Natural killer cell treated with Interleukin-12 subunit alpha and Interleukin-12 subunit beta and Interleukin-15 and Interleukin-18, amount 100 ng/mL, for 72 hours (primary cell): Measurements from ENCODE around the gene CAPN5. TPM values are rescaled to one million over a fixed set of nuclear protein-coding genes. Genes with fewer than 3 reads are reported as not detected.

Source experiments
- ATAC-seq, 2 donors: fragments of 150-1000 bp; cut with Tn5 transposase in 1 of 2; sonication (Bioruptor Pico), chemical (Tn5 transposase) in 1 of 2; 2 replicates each; pipeline ENCODE4 v1.10.0; 2021
- DNase-seq: peaks from one replicate; pipeline ENCODE4 v3.0.0; 2022; ENCODE audit warnings: low spot score
- H3K27ac Mint-ChIP-seq, 2 donors: 1 replicate in 1 of 2; 2 replicates in 1 of 2; pipeline ENCODE4 v1.8.0; 2022; ENCODE audit warnings: mixed read lengths in 2 of 2, mild to moderate bottlenecking in 1 of 2, moderate library complexity in 1 of 2
- H3K27me3 Mint-ChIP-seq, 2 donors: 1 replicate in 1 of 2; 2 replicates in 1 of 2; pipeline ENCODE4 v1.8.0; 2022; ENCODE audit warnings: mixed read lengths in 2 of 2
- H3K36me3 Mint-ChIP-seq: one replicate; pipeline ENCODE4 v1.8.0; 2022; ENCODE audit warnings: mixed read lengths
- H3K4me1 Mint-ChIP-seq, 2 donors: 1 replicate in 1 of 2; 2 replicates in 1 of 2; pipeline ENCODE4 v1.8.0; 2022; ENCODE audit warnings: low read depth in 2 of 2, mixed read lengths in 2 of 2, mild to moderate bottlenecking in 1 of 2
- H3K4me3 Mint-ChIP-seq: one replicate; pipeline ENCODE4 v1.8.0; 2022; ENCODE audit warnings: mixed read lengths
- H3K9me3 Mint-ChIP-seq: 2 replicates; pipeline ENCODE4 v1.8.0; 2022; ENCODE audit warnings: mixed read lengths
- total RNA-seq, 2 donors: library from RNA; stranded (reverse); gene quantifications; one replicate each; pipeline ENCODE4 v1.2.3, GENCODE V29; 2022

CAPN5 gene
- total RNA-seq, 2 donors from 2014 or later: 2.5 to 2.7 TPM

DNA sequence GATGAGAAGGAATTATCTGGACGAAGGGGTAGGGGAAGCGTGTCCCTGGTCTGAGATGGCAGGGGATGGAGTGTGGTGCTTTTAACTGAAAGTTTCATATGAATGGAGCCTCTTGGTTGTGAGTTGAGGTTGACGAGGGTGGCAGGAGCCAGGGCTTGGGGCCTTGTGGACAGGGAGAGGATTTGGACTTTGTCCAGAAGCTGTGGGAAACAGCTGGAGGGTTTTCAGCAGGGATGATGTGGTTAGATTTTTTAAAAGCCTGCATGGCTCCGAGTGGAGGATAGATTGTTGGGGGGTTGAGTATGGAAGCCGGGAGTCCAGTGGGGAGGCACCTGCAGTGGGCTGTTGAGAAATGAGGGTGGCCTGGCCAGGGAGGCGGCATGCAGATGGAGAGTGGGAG is 86.1 kb downstream of the CAPN5 start:
- H3K27ac Mint-ChIP-seq: peak overlapping the region; percentile 39 to 67
- DNase-seq (no peak), ATAC-seq (no peak)
- peaks cover 40 to 44% of the 10 kb centered on the region in 2 donors for H3K4me1 Mint-ChIP-seq
- H3K9me3 Mint-ChIP-seq: no peaks in the 10 kb centered on the region
- peaks cover 0 to 15% of the 10 kb centered on the region in 2 donors for H3K27me3 Mint-ChIP-seq
- peak overlapping the region; percentile 73 for H3K4me3 Mint-ChIP-seq
- H3K36me3 Mint-ChIP-seq: no peaks in the 10 kb centered on the region

DNA sequence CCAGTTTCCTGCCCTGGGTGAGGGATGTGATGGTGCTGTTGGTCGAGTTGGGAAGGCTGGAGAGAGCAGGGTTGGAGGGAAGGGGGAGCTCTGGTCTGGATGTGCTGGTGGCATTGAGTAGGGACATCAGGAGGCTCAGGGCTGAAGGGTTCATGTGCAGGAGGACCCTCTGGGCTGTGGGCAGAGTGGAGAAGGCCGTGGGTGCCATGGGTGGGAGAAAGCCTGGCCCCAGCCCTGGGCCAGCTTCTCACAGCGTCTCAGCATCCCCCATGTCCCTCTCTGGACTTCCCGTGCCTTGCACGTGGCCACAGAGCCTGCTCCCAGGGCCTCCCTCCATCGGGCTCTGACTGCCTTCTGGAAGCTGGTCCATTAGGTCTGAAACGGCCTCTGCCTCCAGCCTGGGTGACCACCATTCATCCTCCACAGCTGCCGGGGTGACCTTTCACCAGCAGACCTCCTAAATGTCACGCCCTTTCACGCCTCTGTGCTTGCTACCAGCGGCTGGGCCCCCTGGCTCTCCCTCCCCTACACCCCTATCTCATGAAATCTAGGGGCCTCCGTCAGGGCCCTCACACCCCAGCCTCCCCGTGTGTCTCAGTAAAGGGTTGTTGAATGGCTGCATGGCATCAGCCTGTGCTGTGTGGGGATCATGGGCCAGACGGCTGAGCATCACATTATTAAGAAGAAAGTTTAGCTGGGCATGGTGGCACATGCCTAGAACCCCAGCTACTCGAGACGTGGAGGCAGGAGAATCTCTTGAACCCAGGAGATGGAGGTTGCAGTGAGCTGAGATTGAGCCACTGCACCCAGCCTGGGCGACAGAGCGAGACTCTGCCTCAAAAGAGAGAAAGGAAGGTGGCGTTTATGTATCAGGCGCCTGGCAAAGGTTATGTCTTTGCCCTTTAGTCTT is 86.8 kb downstream of the CAPN5 start:
- peaks cover 33 to 39% of the 10 kb centered on the region in 2 donors for H3K4me1 Mint-ChIP-seq
- no peaks in the 10 kb centered on the region for H3K9me3 Mint-ChIP-seq
- ATAC-seq (no peak), DNase-seq (no peak)
- peaks cover 0 to 11% of the 10 kb centered on the region in 2 donors for H3K27me3 Mint-ChIP-seq
- H3K4me3 Mint-ChIP-seq: peak overlapping the region; percentile 41
- H3K36me3 Mint-ChIP-seq: no peaks in the 10 kb centered on the region
- peak overlapping the region; percentile 43 to 67 for H3K27ac Mint-ChIP-seq

DNA sequence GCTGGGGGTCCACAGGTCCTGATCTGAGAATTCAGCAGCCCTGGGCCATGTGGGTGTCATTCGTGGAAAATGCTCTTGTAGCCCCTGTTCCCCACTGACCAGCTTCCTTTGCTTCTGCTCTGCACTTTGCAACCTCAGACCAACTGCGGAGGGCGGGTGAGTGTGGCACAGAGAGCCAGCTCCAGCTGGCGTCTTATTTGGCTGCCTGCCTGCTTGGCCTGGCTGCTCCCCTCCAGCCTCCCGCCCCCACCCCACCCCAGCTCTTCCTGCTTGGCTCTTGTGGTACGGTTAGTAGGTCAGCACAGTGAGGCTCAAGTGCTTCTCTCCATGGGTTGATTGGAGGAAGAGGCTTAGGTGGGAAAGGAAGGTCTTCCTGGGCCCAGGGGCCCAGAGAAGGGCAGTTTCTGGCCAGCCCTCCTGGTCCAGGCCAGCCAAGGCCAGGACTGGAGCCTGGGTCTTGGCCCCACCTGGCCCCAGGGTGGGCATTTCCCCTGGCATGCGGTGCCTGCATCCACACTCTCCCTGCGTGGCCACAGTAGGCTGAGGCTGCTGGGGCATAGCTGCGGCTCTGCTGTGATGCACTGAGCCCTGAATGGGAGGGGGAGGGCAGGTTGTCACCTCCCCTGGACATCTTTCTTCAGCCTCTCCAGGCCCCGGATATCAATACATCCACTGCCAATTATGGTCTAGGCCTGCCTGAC is 87.8 kb downstream of the CAPN5 start:
- DNase-seq (no peak), ATAC-seq (no peak)
- H3K9me3 Mint-ChIP-seq: no peaks in the 10 kb centered on the region
- H3K4me1 Mint-ChIP-seq: peaks cover 33 to 39% of the 10 kb centered on the region in 2 donors
- no peak overlapping the region for H3K27ac Mint-ChIP-seq
- H3K36me3 Mint-ChIP-seq: no peaks in the 10 kb centered on the region
- peaks cover 0 to 11% of the 10 kb centered on the region in 2 donors for H3K27me3 Mint-ChIP-seq
- H3K4me3 Mint-ChIP-seq: peak overlapping the region; percentile 42

DNA sequence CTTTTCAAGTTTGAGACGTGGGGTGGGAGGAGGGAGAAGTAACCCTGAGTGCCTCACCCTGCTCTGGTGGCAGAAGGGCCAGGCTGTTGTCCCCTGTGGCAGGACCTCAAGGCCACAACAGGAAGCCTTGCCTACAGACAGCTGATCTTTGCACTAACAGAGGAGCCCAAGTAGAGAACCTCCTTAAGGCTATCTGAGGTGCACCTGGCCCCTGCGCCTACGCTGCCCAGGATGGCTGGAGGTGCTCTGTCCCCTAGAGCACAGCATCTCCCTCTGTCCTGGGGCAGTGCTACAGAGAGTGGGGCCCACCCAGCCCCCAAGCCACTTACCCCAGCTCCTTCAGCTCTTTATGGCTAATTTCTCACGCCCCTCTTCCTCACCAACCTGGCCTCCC is 88.3 kb downstream of the CAPN5 start:
- Mint-ChIP-seq H3K9me3 (no peaks in the 10 kb centered on the region), H3K36me3 (no peaks in the 10 kb centered on the region), H3K27ac (peak overlapping the region in 1 of 2 donors; percentile 17), H3K27me3 (peaks cover 0 to 13% of the 10 kb centered on the region in 2 donors), H3K4me1 (peaks cover 33 to 39% of the 10 kb centered on the region in 2 donors), H3K4me3 (peak overlapping the region; percentile 42)
- ATAC-seq: peak in 1 of 2 donors; percentile 2
- no peak for DNase-seq

DNA sequence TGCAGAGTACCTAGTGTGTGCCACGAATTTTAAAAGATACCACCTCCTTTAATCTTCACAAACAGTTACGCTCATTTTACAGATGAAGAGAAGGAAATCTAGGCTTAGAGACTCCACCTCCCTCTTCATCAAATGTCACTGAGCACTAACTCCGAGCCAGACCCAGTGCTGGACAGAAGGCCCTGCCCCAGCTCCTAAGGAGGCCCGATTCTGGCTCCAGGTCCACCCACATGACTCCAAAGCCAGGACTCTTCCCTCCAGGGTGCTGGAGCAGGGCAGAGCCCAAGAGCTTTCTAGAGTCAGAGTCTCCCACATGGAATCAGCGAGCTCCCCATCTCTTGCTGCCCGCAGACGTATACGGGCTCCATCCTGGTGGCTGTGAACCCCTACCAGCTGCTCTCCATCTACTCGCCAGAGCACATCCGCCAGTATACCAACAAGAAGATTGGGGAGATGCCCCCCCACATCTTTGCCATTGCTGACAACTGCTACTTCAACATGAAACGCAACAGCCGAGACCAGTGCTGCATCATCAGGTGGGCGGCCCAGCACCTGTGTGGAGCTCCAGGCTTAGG is 88.9 kb downstream of the CAPN5 start:
- no peaks in the 10 kb centered on the region for H3K9me3 Mint-ChIP-seq
- ATAC-seq (no peak), DNase-seq (no peak)
- H3K27ac Mint-ChIP-seq: peak overlapping the region in 1 of 2 donors; percentile 17
- H3K36me3 Mint-ChIP-seq: no peaks in the 10 kb centered on the region
- H3K4me1 Mint-ChIP-seq: peaks cover 33 to 39% of the 10 kb centered on the region in 2 donors
- peaks cover 0 to 11% of the 10 kb centered on the region in 2 donors for H3K27me3 Mint-ChIP-seq
- H3K4me3 Mint-ChIP-seq: peak overlapping the region; percentile 42

DNA sequence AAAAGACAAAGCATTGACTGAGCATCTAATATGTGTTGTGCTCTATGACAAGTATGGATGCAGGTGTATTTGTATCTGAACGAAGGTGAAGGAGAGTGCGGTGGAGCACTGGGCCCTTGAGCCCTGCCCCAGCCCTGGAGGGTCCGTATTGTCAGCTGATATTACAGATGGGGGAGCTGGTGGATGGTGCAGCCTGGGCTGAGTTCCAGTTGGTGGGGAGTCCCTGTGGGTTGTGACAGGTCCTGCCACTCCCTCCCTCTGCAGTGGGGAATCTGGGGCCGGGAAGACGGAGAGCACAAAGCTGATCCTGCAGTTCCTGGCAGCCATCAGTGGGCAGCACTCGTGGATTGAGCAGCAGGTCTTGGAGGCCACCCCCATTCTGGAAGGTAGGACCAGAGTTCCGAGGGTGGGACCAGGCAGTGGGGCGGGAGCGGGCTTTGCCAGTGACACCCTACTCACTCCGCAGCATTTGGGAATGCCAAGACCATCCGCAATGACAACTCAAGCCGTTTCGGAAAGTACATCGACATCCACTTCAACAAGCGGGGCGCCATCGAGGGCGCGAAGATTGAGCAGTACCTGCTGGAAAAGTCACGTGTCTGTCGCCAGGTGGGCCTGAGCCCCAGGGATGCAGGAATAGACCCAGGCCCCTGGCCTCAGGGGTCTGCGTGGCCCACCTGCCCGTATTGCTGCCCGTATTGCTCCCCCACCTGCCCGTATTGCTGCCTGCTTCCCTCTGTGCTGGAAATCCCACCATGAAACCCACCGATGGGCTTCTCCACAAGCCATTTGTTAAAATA is 89.8 kb downstream of the CAPN5 start:
- H3K4me1 Mint-ChIP-seq: peaks cover 33 to 36% of the 10 kb centered on the region in 2 donors
- ATAC-seq (no peak), DNase-seq (no peak)
- no peaks in the 10 kb centered on the region for H3K9me3 Mint-ChIP-seq
- no peak overlapping the region for H3K4me3 Mint-ChIP-seq
- H3K27me3 Mint-ChIP-seq: peaks cover 0 to 11% of the 10 kb centered on the region in 2 donors
- no peak overlapping the region for H3K27ac Mint-ChIP-seq
- no peaks in the 10 kb centered on the region for H3K36me3 Mint-ChIP-seq

DNA sequence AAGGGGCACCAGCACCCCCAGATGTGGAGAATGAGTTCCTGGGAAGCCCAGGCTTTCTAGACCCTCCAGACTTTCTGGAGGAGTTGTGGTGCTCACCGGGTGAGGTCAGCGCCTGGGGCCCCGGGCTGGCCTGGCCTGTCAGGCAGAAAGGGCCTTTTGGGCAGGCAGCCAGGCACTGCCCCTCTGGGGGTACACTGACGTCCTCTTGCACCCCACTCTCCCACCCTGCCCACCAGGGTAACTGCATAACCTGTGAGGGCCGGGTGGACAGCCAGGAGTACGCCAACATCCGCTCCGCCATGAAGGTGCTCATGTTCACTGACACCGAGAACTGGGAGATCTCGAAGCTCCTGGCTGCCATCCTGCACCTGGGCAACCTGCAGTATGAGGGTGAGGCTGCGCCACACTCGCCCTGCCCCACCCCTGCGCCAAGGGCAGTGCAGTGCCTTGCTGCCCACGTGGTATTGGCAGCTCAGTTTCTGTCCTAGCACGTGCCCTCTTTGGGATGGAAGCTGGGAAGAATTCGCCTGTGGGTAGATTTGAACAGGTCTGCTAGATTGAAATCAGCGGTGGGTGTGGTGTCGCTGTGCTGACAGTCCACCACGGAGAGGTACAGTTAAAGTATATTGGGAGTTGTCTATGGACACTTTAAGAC is 91.4 kb downstream of the CAPN5 start:
- no peak for ATAC-seq
- Mint-ChIP-seq H3K36me3 (no peaks in the 10 kb centered on the region), H3K4me1 (peaks cover 17 to 21% of the 10 kb centered on the region in 2 donors), H3K9me3 (no peaks in the 10 kb centered on the region), H3K4me3 (no peak overlapping the region), H3K27me3 (peaks cover 0 to 6% of the 10 kb centered on the region in 2 donors), H3K27ac (no peak overlapping the region)
- no peak for DNase-seq

DNA sequence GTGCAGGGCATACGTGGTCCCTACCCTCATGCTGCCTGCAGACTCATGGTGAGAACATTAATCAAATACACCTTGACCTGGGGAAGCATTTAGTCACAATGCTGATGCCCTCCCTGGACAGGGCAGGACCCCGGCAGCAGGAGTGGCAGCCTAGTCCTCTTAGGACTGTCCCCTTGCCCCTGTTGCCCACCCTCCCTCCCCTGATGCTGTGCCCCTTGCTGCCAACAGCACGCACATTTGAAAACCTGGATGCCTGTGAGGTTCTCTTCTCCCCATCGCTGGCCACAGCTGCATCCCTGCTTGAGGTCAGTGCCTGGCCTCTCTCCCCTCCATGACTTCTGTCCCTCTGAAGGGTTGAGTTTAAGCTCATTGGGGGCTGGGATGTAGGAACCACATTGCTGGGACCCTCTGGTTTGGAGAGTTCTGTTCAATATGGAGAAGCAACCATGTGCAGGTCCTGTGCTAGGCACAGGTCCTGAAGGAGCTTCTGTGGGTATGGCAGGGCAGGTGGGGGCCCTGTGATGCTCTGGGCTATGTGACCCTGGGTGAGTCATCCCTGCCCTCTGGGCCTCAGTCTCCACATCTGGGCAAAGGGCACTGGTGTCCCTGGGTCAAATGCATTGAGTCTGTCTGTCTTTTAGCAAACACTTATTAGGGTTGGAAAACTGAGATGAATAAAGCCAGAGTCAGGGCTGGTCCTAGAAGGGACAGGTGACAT is 92.6 kb downstream of the CAPN5 start:
- no peaks in the 10 kb centered on the region for H3K9me3 Mint-ChIP-seq
- DNase-seq (no peak), ATAC-seq (no peak)
- no peak overlapping the region for H3K27ac Mint-ChIP-seq
- peaks cover 5 to 9% of the 10 kb centered on the region in 2 donors for H3K4me1 Mint-ChIP-seq
- no peak overlapping the region for H3K4me3 Mint-ChIP-seq
- peaks cover 0 to 3% of the 10 kb centered on the region in 2 donors for H3K27me3 Mint-ChIP-seq
- H3K36me3 Mint-ChIP-seq: no peaks in the 10 kb centered on the region

DNA sequence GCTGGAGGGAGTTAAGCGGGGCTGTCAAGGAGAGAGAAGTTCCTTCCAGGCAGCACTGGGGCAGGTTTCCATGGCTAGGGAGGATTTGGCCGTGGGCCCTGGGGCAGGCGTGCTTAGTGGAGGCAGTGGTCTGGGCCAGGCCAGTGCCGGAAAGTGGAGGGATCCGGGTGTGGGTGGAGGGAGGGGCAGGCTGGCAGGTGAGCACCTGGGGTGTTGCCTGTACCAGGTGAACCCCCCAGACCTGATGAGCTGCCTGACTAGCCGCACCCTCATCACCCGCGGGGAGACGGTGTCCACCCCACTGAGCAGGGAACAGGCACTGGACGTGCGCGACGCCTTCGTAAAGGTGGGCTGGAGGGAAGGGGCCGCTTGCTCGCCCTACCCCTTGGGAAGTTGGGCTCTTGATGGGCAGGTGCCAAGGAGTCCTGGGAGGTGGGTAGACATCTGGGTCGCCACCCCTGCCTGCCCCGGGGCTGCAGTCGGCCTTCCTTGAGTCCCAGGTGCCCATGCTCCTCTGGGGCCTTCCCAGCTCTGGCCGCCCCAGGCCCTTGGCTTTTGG is 93.2 kb downstream of the CAPN5 start:
- DNase-seq: no peak
- no peaks in the 10 kb centered on the region for H3K36me3 Mint-ChIP-seq
- peak in 1 of 2 donors; percentile 16 for ATAC-seq
- H3K4me3 Mint-ChIP-seq: no peak overlapping the region
- no peaks in the 10 kb centered on the region for H3K9me3 Mint-ChIP-seq
- H3K4me1 Mint-ChIP-seq: peaks cover 5 to 6% of the 10 kb centered on the region in 2 donors
- H3K27ac Mint-ChIP-seq: no peak overlapping the region
- peaks cover 0 to 3% of the 10 kb centered on the region in 2 donors for H3K27me3 Mint-ChIP-seq

DNA sequence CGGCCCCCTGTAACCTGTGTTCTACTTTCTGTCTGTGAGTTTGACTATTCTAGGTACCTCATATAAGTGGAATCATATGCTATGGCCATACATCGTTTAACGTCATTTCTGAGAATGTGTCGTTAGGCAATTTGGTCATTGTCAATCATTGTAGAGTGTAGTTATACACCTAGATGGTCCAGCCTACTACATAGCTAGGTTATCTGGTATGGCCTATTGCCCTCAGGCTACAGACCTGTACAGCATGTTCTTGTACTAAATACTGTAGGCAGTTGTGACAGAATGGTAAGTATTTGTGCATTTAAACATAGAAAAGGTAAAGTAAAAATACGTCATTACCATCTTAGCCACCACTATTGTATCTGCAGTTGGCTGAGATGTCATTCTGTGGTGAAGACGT is 96.5 kb downstream of the CAPN5 start:
- H3K4me1 Mint-ChIP-seq: no peaks in the 10 kb centered on the region
- no peak overlapping the region for H3K27ac Mint-ChIP-seq
- ATAC-seq (no peak), DNase-seq (no peak)
- peaks cover 0 to 6% of the 10 kb centered on the region in 2 donors for H3K27me3 Mint-ChIP-seq
- H3K9me3 Mint-ChIP-seq: no peaks in the 10 kb centered on the region
- no peaks in the 10 kb centered on the region for H3K36me3 Mint-ChIP-seq
- no peak overlapping the region for H3K4me3 Mint-ChIP-seq

DNA sequence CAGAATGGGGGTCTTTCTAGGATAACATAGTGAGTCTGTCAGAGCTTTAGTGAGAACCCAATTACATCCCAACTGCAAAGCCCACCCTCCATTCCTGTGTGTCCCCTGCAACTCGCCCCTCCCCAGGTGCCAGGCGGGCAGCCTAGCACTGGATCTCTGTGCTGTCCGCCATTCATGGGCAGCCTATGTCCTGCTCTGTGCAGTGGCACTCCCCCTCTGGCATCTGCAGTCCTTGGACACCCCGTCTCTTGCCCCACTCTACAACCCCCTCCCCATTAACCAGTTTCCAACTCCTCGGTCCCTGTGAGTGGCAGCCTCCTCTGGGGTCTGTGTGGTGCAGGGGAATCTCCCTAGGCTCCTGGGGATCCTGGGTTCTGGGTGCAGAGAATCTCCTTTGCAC is 98.3 kb downstream of the CAPN5 start:
- no peaks in the 10 kb centered on the region for H3K9me3 Mint-ChIP-seq
- no peaks in the 10 kb centered on the region for H3K4me1 Mint-ChIP-seq
- no peak overlapping the region for H3K27ac Mint-ChIP-seq
- peaks cover 0 to 3% of the 10 kb centered on the region in 2 donors for H3K27me3 Mint-ChIP-seq
- H3K4me3 Mint-ChIP-seq: no peak overlapping the region
- H3K36me3 Mint-ChIP-seq: no peaks in the 10 kb centered on the region
- DNase-seq: no peak
- ATAC-seq: no peak

DNA sequence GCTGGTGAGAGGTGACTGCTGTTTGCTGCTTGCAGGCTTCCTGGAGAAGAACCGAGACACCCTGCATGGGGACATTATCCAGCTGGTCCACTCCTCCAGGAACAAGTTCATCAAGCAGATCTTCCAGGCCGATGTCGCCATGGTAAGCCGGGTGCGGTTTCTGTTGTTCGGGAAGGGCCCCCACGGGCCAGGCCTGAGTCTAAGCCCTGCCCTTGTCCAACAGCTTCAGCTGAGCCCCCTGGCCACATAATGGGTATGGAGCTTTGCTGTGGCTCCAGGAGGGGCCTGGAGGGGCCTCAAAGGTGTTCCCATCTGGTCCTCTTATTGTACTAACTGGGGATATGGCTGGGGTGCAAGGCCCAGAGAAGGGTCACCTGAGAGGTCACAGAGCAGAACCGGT is 99.2 kb downstream of the CAPN5 start:
- ATAC-seq (no peak), DNase-seq (no peak)
- Mint-ChIP-seq H3K27me3 (peaks cover 0 to 3% of the 10 kb centered on the region in 2 donors), H3K4me3 (no peak overlapping the region), H3K36me3 (no peaks in the 10 kb centered on the region), H3K9me3 (no peaks in the 10 kb centered on the region), H3K4me1 (no peaks in the 10 kb centered on the region), H3K27ac (no peak overlapping the region)
